Measurements from ENCODE around the gene ADCY7.

Gene ADCY7

GRCh38 chr16:50248845-50249244, 17.5 kb upstream of the ADCY7 start:
- no peak for DNase-seq (ENCODE audit: low read depth in 2 of 2)

GRCh38 chr16:50251375-50252081, 14.8 kb upstream of the ADCY7 start:
- DNase-seq (ENCODE audit: low read depth in 2 of 2): peak in 1 of 2 experiments; percentile 25

- DNase-seq (ENCODE audit: low read depth in 2 of 2): no peak
These were observed 14.2 kb upstream of the ADCY7 start for GRCh38 chr16:50252082-50252611.

- DNase-seq (ENCODE audit: low read depth in 2 of 2): no peak
These were observed 13.4 kb upstream of the ADCY7 start for GRCh38 chr16:50252874-50253513.

- no peak for DNase-seq (ENCODE audit: low read depth in 2 of 2)
These were observed 12.8 kb upstream of the ADCY7 start for GRCh38 chr16:50253514-50253910.

GRCh38 chr16:50254072-50254471, 12.3 kb upstream of the ADCY7 start:
- DNase-seq (ENCODE audit: low read depth in 2 of 2): no peak

GRCh38 chr16:50255538-50255937, 10.8 kb upstream of the ADCY7 start:
- DNase-seq (ENCODE audit: low read depth in 2 of 2): no peak

GRCh38 chr16:50256604-50257003, 9.7 kb upstream of the ADCY7 start:
- no peak for DNase-seq (ENCODE audit: low read depth in 2 of 2)

GRCh38 chr16:50257876-50258275, 8.5 kb upstream of the ADCY7 start:
- DNase-seq (ENCODE audit: low read depth in 2 of 2): no peak

GRCh38 chr16:50259334-50260205, 6.8 kb upstream of the ADCY7 start:
- DNase-seq (ENCODE audit: low read depth in 2 of 2): no peak

GRCh38 chr16:50260206-50261159, 5.9 kb upstream of the ADCY7 start:
- DNase-seq (ENCODE audit: low read depth in 2 of 2): no peak

GRCh38 chr16:50261160-50261706, 5.1 kb upstream of the ADCY7 start:
- DNase-seq (ENCODE audit: low read depth in 2 of 2): no peak

GRCh38 chr16:50261707-50262235, 4.6 kb upstream of the ADCY7 start:
- DNase-seq (ENCODE audit: low read depth in 2 of 2): no peak

GRCh38 chr16:50263060-50263909, 3.1 kb upstream of the ADCY7 start:
- no peak for DNase-seq (ENCODE audit: low read depth in 2 of 2)

GRCh38 chr16:50263940-50264929, 2.1 kb upstream of the ADCY7 start:
- DNase-seq (ENCODE audit: low read depth in 2 of 2): no peak

GRCh38 chr16:50265260-50265659, 1.1 kb upstream of the ADCY7 start:
- no peak for DNase-seq (ENCODE audit: low read depth in 2 of 2)

- DNase-seq (ENCODE audit: low read depth in 2 of 2): no peak
These were observed 525 bp upstream of the ADCY7 start for GRCh38 chr16:50265716-50266336.

GRCh38 chr16:50267151-50267631, 840 bp downstream of the ADCY7 start:
- DNase-seq (ENCODE audit: low read depth in 2 of 2): no peak

Measured in fibroblast of skin of left biceps (primary cell).